Suprapubic skin (tissue), 4 donors: ENCODE data around the gene SLC2A4.

Experiments
- POLR2A ChIP-seq, 2 donors: fragments of 450-650 bp; IDR thresholded peaks; one replicate each; pipeline ENCODE4 v1.6.1; 2017; ENCODE audit warnings: antibody characterized with exemption in 2 of 2, mild to moderate bottlenecking in 2 of 2, moderate library complexity in 2 of 2
- POLR2AphosphoS5 ChIP-seq, 3 donors: sonication (generic); formaldehyde crosslinking; IDR thresholded peaks; one replicate each; pipeline ENCODE4 v1.6.1; 2017; ENCODE audit warnings: antibody characterized with exemption in 3 of 3

DNA sequence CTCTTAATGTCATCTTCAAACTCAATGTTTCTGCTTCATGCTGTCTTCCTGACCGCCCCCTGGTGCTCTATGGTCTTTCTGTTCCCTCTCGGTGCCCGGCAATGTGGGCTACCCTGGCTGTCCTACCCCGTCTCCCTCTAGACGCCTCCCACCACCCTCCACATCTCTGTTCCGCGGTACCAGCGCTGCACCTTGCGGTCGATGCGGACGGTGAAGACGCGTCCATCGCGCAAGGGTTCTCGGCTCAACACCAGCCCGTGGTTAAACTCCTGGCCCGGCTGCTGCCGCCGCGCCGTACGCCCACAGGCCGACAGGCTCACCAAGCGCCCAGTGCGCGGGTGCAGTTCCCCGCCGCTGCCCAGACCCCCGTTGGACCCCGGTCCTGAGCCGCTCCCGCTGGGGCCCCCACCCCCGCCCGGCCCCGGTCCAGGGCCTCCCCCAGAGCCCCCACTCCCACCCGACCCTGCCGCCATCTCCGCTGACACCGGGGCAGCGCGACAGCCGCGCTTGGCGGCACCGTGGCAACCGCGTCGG lies 47.4 kb downstream of the SLC2A4 start, which contains the start of gene NEURL4:
- no peak for TF ChIP-seq POLR2AphosphoS5 (IDR thresholded peaks at IDR 0.05)
- no peak for TF ChIP-seq POLR2A (IDR thresholded peaks at IDR 0.05)
